Measurements from ENCODE around the gene RBM23. TPM values are rescaled to one million over a fixed set of nuclear protein-coding genes. Genes with fewer than 3 reads are reported as not detected.

Gene RBM23
- total and polyA plus RNA-seq, 10 of the 15 experiments (the other 5 are each of a cell fraction or from before 2014, with no cell fraction given), result 54.0 to 72.6 (median 61.3) TPM

DNA sequence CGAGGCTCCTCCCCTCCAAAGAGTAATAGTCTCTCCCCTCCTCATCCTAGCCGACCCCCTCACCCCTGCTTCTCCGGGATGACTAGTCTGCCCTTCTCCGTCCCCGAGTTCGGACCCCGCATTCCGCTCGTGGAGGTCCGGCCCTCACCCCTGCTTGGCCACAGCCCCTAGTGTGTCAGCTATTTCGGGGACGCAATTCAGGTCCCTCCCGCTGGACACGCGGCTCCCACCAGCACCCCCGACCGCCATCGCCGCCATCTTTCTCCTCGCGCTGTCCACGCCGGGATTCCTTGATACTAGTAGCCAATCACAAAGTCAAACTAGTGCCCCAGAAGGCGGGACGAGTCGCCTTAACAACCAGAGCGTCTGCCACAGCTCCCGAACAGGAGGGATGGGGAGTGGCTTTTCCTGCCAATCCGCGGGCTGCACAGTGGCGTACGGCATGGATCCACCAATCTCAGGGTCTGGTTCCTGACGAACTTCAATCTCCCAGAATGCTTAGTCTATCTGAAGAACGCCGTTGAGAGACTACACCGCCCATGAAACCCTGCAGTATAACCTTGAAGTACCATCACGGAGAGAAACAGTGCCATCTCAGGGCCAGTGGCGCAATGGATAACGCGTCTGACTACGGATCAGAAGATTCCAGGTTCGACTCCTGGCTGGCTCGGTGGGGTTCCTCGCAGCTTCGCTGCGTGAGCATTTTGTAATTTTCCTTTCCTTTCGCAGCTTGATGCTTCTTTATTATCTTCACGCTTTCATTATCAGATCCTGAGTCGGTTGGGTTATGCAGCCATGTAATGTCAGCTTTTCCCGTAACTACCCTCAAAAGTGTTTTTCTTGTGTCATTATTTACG lies 10.4 kb upstream of the RBM23 start, which contains the start of gene PRMT5:
PRMT5 (minus strand) TSS at position 273 of the 857 bp plus-strand sequence; CDS start at position 258, 15 bp downstream.
- no TSS peak for BruUV-seq (replicated peaks)
- FAIRE-seq, result peak; percentile 98
- intact Hi-C loops (cut with micrococcal nuclease; ENCODE audit: unreplicated experiment), result loop anchor here (1.0 to 2.0 kb wide), 3 partner anchors 10 to 127 kb away; partner anchors contain the start of genes AJUBA, CDH24 and RBM23
- H3K27ac ChIP-seq (ENCODE audit: control insufficient read depth, insufficient read depth), result peak within 1 kb of the TSS; percentile 81
- H3K9me3 ChIP-seq (replicated peaks; ENCODE audit: control insufficient read depth, insufficient read depth, low read length), result no peaks in the 10 kb centered on the region
- H3K4me2 ChIP-seq (ENCODE audit: control insufficient read depth, insufficient read depth), result peak within 1 kb of the TSS; percentile 89
- POLR2A ChIA-PET, result interaction anchor here (0.5 to 4.6 kb wide), 14 partner anchors 11 to 392 kb away, joined by 3 to 73 read pairs (median 4); partner anchors contain the start of genes ABHD4, ACIN1, C14orf119 and HAUS4
- SMC1A ChIA-PET (ENCODE audit: uncharacterized antibody, unreplicated experiment), result interaction anchor here (0.6 to 3.1 kb wide), 23 partner anchors 10 to 166 kb away, joined by 3 to 24 read pairs (median 5); partner anchors contain the start of genes ACIN1, AJUBA, C14orf119 and HAUS4
- peak within 1 kb of the TSS; percentile 96 for H3K9ac ChIP-seq (ENCODE audit: control insufficient read depth, insufficient read depth, low read length)
- peak within 1 kb of the TSS; percentile 91 for H3K4me3 ChIP-seq
- WGBS (ENCODE audit: insufficient coverage, insufficient replicate concordance, low lambda C conversion rate, missing lambda C conversion rate), result under 1% methylated on average over 51 of the region's 51 CpGs
- CTCF ChIA-PET, result interaction anchor here (0.6 to 3.4 kb wide), 36 partner anchors 10 to 392 kb away, joined by 3 to 82 read pairs (median 6); partner anchors contain the start of genes ACIN1, AJUBA, C14orf119 and CDH24
- RAD21 ChIA-PET (ENCODE audit: unreplicated experiment), result interaction anchor here (0.6 to 2.8 kb wide), 20 partner anchors 10 to 270 kb away, joined by 3 to 18 read pairs (median 5); partner anchors contain the start of genes AJUBA, HAUS4 and RBM23
- H3K36me3 ChIP-seq (ENCODE audit: control insufficient read depth in 2 of 2, insufficient read depth in 2 of 2, low read length in 1 of 2), result peaks cover 3 to 10% of the 10 kb centered on the region in 2 experiments; a peak in 3 of 4 replicates
- ATAC-seq, result peak; percentile 97
- no peaks in the 10 kb centered on the region for H3K27me3 ChIP-seq (replicated peaks in 1 of 2; ENCODE audit: control insufficient read depth in 2 of 2, insufficient read depth in 2 of 2, low read length in 1 of 2)
- peak; percentile 100 for DNase-seq (ENCODE audit: low read depth, low spot score)
- peaks cover 24% of the 10 kb centered on the region for H3K79me2 ChIP-seq (ENCODE audit: control insufficient read depth, insufficient read depth, low read length)
- no peaks in the 10 kb centered on the region for H4K20me1 ChIP-seq (ENCODE audit: control insufficient read depth, insufficient read depth)
- peak within 1 kb of the TSS; percentile 93 for H2AFZ ChIP-seq (ENCODE audit: control insufficient read depth, low read depth, low read length)
- in situ Hi-C loops (cut with MboI), result no loop called here
- peaks cover 16% of the 10 kb centered on the region; the same call in 1 of the 2 replicates for H3K4me1 ChIP-seq (ENCODE audit: control insufficient read depth, insufficient read depth, low read length)
- no peak for TF ChIP-seq JUNB (IDR thresholded peaks at IDR 0.05)
- TF ChIP-seq MTA3 (IDR thresholded peaks at IDR 0.05; ENCODE audit: borderline replicate concordance, low read length), result no peak; the same call in 1 of the 2 replicates
- TF ChIP-seq MEF2A (IDR thresholded peaks at IDR 0.05; ENCODE audit: insufficient read depth, low read depth, low read length), result 0 out of 2 replicates have a peak, but pooled peaks have one; percentile 58
- peak; percentile 42 for TF ChIP-seq MYC (IDR thresholded peaks at IDR 0.05; ENCODE audit: insufficient read depth, insufficient read length, insufficient replicate concordance, low read length, severe bottlenecking)
- TF ChIP-seq, protein P1, sequence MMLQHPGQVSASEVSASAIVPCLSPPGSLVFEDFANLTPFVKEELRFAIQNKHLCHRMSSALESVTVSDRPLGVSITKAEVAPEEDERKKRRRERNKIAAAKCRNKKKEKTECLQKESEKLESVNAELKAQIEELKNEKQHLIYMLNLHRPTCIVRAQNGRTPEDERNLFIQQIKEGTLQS (IDR thresholded peaks at IDR 0.05; ENCODE audit: borderline replicate concordance, extremely low read depth, low read depth, low read length), result no peak
- TF ChIP-seq, protein P2, sequence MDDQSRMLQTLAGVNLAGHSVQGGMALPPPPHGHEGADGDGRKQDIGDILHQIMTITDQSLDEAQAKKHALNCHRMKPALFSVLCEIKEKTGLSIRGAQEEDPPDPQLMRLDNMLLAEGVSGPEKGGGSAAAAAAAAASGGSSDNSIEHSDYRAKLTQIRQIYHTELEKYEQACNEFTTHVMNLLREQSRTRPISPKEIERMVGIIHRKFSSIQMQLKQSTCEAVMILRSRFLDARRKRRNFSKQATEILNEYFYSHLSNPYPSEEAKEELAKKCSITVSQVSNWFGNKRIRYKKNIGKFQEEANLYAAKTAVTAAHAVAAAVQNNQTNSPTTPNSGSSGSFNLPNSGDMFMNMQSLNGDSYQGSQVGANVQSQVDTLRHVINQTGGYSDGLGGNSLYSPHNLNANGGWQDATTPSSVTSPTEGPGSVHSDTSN (IDR thresholded peaks at IDR 0.05; ENCODE audit: insufficient replicate concordance, low read depth, low read length), result no peak
- TF ChIP-seq SP1 (IDR thresholded peaks at IDR 0.05; ENCODE audit: low read depth, low read length), result peak; percentile 92
- peak; percentile 42; the same call in 1 of the 2 replicates for TF ChIP-seq GABPA (IDR thresholded peaks at IDR 0.05; ENCODE audit: low read depth)
- TF ChIP-seq FOS (IDR thresholded peaks at IDR 0.05; ENCODE audit: borderline replicate concordance, extremely low read depth, insufficient read length), result peak; percentile 46
- peak; percentile 78 for TF ChIP-seq IKZF1 (conservative IDR thresholded peaks at IDR 0.05)
- TF ChIP-seq, protein P3, sequence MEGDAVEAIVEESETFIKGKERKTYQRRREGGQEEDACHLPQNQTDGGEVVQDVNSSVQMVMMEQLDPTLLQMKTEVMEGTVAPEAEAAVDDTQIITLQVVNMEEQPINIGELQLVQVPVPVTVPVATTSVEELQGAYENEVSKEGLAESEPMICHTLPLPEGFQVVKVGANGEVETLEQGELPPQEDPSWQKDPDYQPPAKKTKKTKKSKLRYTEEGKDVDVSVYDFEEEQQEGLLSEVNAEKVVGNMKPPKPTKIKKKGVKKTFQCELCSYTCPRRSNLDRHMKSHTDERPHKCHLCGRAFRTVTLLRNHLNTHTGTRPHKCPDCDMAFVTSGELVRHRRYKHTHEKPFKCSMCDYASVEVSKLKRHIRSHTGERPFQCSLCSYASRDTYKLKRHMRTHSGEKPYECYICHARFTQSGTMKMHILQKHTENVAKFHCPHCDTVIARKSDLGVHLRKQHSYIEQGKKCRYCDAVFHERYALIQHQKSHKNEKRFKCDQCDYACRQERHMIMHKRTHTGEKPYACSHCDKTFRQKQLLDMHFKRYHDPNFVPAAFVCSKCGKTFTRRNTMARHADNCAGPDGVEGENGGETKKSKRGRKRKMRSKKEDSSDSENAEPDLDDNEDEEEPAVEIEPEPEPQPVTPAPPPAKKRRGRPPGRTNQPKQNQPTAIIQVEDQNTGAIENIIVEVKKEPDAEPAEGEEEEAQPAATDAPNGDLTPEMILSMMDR (IDR thresholded peaks at IDR 0.05 in 2 of 3, conservative IDR thresholded peaks at IDR 0.05 in 1 of 3; ENCODE audit: control insufficient read depth in 2 of 3, extremely low read depth in 1 of 3, insufficient read depth in 1 of 3, low read depth in 3 of 3, low read length in 3 of 3), result peak in 1 of 3 experiments; percentile 7; a peak in 1 of 6 replicates
- TF ChIP-seq SREBF2 (IDR thresholded peaks at IDR 0.05; ENCODE audit: low read length), result peak; percentile 99
- TF ChIP-seq, protein P4, sequence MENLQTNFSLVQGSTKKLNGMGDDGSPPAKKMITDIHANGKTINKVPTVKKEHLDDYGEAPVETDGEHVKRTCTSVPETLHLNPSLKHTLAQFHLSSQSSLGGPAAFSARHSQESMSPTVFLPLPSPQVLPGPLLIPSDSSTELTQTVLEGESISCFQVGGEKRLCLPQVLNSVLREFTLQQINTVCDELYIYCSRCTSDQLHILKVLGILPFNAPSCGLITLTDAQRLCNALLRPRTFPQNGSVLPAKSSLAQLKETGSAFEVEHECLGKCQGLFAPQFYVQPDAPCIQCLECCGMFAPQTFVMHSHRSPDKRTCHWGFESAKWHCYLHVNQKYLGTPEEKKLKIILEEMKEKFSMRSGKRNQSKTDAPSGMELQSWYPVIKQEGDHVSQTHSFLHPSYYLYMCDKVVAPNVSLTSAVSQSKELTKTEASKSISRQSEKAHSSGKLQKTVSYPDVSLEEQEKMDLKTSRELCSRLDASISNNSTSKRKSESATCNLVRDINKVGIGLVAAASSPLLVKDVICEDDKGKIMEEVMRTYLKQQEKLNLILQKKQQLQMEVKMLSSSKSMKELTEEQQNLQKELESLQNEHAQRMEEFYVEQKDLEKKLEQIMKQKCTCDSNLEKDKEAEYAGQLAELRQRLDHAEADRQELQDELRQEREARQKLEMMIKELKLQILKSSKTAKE (IDR thresholded peaks at IDR 0.05; ENCODE audit: low read depth, poor library complexity, severe bottlenecking), result peak; percentile 85
- peak; percentile 77 for TF ChIP-seq TCF7 (IDR thresholded peaks at IDR 0.05; ENCODE audit: borderline replicate concordance)
- TF ChIP-seq RUNX3 (IDR thresholded peaks at IDR 0.05; ENCODE audit: low read length), result peak; percentile 61
- peak; percentile 100 for TF ChIP-seq ZNF24 (IDR thresholded peaks at IDR 0.05)

Data from GM12878 (cell line).